Muscle layer of colon (tissue), 2 donors: Measurements from ENCODE around the gene MAN2C1.
"Not testable (repeated sequence)": the region's sequence is repeated elsewhere in the genome, so short reads cannot be mapped to it uniquely, and the experiment has no call there.

Source experiments
- H3K27ac ChIP-seq: one replicate; pipeline ENCODE4 v1.7.0; 2013; ENCODE audit warnings: low read depth, mild to moderate bottlenecking, low read length, moderate library complexity
- H3K27me3 ChIP-seq, 2 donors: one replicate each; pipeline ENCODE4 v1.7.0; 2013; ENCODE audit warnings: low read length in 2 of 2, mild to moderate bottlenecking in 2 of 2; ENCODE audit not compliant: insufficient read depth in 2 of 2, control insufficient read depth in 1 of 2
- H3K36me3 ChIP-seq: one replicate; pipeline ENCODE4 v1.7.0; 2013; ENCODE audit warnings: mild to moderate bottlenecking, low read length; ENCODE audit not compliant: insufficient read depth
- H3K4me1 ChIP-seq: one replicate; pipeline ENCODE4 v1.7.0; 2013; ENCODE audit warnings: mild to moderate bottlenecking, low read length; ENCODE audit not compliant: insufficient read depth
- H3K4me3 ChIP-seq, 2 donors: one replicate each; pipeline ENCODE4 v1.7.0; 2013; ENCODE audit warnings: low read length in 2 of 2, low read depth in 1 of 2, mild to moderate bottlenecking in 1 of 2, moderate library complexity in 1 of 2
- H3K9ac ChIP-seq: one replicate; pipeline ENCODE4 v1.7.0; 2013; ENCODE audit warnings: low read length
- H3K9me3 ChIP-seq: one replicate; pipeline ENCODE4 v1.7.0; 2013; ENCODE audit warnings: mild to moderate bottlenecking, low read length
- donor health status: abdominal sarcoma.
- donor health status: Adenocarcinoma of cecum.

Gene MAN2C1

DNA sequence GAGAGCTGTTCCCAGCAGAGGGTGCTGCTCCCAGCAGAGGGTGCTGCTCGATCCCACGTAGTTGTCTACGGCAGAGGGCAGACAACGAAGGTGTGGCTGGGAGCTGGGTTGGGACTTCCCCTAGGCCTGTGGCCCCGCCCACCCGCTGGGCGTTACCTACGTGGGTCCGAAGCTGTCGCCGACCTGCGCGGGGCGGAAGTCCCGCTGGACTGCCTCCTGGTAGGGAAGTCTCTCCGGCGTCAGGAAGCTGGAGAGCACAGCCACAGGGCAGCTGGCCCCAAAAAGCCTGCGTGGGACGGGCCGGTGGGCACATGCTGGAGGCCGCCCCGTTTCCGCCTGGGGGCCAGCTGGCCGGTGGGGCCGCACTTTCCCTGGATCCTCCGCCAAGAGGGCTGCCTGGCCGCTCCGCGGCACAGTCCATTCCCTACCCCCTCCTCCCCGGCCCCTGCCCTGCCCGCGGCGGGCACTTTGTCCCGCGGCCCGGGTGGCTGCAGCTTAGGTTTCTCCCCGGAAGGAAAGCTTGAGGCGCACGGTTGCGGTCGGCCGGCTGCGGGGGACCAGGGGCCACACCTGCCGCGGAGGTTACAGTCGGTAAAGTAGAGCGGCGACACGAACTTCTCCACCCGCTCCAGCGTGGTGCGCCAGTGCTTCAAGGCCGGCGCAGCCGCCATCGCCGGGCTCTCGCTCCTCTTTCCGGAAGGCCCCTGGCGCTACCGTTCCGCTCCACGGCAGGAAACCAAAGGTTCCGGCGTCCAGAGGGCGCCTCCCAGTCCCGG, at the start of gene MAN2C1:
TSS of gene MAN2C1 (minus strand) at position 695 of the 776 bp plus-strand sequence. CDS start at position 671, 24 bp downstream.
- H3K4me3 ChIP-seq, result peak within 1 kb of the TSS; percentile 75 to 98
- peaks cover 24% of the 10 kb centered on the region for H3K4me1 ChIP-seq
- no peaks in the 10 kb centered on the region for H3K9me3 ChIP-seq
- peak within 1 kb of the TSS; percentile 89 for H3K9ac ChIP-seq
- H3K27me3 ChIP-seq, result no peaks in the 10 kb centered on the region
- H3K27ac ChIP-seq, result peak within 1 kb of the TSS; percentile 93
- peaks cover 59% of the 10 kb centered on the region for H3K36me3 ChIP-seq

DNA sequence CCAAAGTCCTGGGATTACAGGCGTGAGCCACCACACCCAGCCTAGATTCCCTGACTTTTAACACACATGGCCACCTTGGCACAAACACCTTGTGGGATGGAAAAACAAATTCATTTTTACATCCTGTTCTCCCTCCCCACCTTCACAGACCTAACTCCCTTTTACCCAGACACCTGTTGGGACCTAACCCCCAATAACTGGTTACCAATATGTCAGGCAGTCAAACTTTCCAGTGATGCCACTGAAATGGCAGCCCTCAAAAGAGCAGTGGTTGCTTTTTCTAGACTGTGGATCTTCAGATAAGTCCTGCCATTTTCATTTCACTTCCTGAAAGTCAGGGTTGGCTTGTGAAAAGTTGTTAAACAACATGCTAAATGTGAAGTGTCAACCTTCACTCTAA, 48.2 kb upstream of the MAN2C1 start:
- H3K4me3 ChIP-seq, result no peak overlapping the region
- H3K4me1 ChIP-seq, result no peaks in the 10 kb centered on the region
- no peaks in the 10 kb centered on the region for H3K27me3 ChIP-seq
- no peak overlapping the region for H3K27ac ChIP-seq
- H3K36me3 ChIP-seq, result peaks cover 24% of the 10 kb centered on the region
- H3K9me3 ChIP-seq, result no peaks in the 10 kb centered on the region
- H3K9ac ChIP-seq, result no peak overlapping the region

DNA sequence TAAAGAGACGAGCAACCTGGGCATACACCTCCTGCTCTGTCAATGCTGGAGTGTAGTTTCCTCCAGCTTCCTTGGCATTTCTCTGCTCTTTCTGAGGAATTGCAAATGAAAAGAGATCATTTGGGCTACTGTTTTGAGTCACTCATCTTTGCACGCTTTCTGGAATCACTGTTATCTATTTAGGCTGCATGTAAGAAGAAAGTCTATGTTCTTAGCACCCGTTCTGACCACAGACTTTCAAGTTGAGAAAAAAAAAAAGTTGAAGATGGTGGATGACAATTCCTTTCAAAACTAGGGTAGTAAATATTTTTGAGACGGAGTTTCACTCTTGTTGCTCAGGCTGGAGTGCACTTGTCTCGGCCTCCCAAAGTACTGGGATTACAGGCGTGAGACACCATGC, 41.8 kb upstream of the MAN2C1 start:
- peaks cover 71% of the 10 kb centered on the region for H3K36me3 ChIP-seq
- H3K9ac ChIP-seq, result no peak overlapping the region

DNA sequence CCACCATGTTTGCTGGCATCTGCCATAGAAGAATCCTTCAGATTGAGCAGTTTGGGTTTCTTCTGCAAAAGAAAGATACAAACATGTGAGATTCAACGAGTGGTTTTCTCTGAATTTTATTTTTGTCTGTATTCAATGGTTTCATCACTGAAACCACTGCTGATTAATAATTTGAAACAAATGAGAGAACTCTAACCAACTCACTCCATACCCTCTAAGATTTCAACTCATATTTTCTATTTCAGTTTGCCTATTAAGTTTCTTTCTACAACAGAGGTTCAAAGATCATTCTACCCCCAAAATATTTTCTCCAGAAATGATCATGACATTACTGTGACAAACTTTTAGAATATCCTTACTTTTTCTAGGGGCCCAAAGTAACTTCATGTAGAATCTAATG, 38.7 kb upstream of the MAN2C1 start:
- no peak overlapping the region for H3K9ac ChIP-seq
- H3K4me1 ChIP-seq, result no peaks in the 10 kb centered on the region
- no peak overlapping the region for H3K4me3 ChIP-seq
- H3K36me3 ChIP-seq, result peaks cover 78% of the 10 kb centered on the region
- H3K27ac ChIP-seq, result no peak overlapping the region
- H3K27me3 ChIP-seq, result no peaks in the 10 kb centered on the region
- H3K9me3 ChIP-seq, result no peaks in the 10 kb centered on the region

More for the DNA sequence above, 41.8 kb upstream of the MAN2C1 start:
- Histone ChIP-seq H3K4me1 (no peaks in the 10 kb centered on the region), H3K4me3 (no peak overlapping the region), H3K9me3 (no peaks in the 10 kb centered on the region), H3K27ac (no peak overlapping the region), H3K27me3 (no peaks in the 10 kb centered on the region)

DNA sequence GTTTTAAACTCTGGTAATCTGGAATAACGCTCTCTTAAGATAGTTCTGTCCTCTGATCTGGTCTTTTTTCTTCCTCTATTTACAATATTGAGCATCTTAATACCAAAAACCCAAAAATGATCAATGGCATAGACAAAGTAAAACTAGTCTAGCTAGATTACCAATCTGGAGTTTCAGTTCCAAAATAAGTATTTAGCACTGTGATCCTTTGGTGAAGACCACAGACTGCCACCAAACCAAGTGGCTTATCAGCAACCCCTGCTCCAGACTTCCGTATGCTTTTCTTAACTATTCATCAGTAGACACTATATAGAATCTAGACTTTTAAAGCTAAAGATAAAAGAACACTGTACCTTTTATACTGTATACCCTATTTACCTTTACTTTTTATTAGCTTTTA, 35.5 kb upstream of the MAN2C1 start:
- no peak overlapping the region for H3K27ac ChIP-seq
- H3K9ac ChIP-seq, result no peak overlapping the region
- no peaks in the 10 kb centered on the region for H3K9me3 ChIP-seq
- H3K4me1 ChIP-seq, result no peaks in the 10 kb centered on the region
- peaks cover 61% of the 10 kb centered on the region for H3K36me3 ChIP-seq
- H3K4me3 ChIP-seq, result no peak overlapping the region
- no peaks in the 10 kb centered on the region for H3K27me3 ChIP-seq

DNA sequence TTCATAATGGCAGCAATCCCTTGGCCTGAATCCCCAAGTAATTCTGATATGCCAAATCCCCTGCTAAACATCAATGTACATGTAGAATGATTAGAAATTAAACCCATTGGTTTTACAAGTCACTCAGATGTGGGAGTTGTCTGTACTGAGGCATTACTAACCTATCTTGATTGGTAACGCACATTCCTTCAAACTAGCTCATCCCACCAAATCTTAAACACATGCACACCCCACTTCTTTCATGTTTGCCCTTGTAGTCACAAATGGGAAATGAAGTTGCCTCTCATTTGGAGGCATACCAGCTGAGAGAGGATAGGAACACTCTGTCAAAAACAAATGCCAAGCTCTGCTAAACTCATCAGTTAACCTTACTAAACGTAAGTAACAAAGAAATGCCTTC, 29.1 kb upstream of the MAN2C1 start:
- Histone ChIP-seq H3K9me3 (no peaks in the 10 kb centered on the region), H3K27me3 (no peaks in the 10 kb centered on the region), H3K4me1 (no peaks in the 10 kb centered on the region), H3K36me3 (peaks cover 61% of the 10 kb centered on the region), H3K9ac (no peak overlapping the region), H3K4me3 (no peak overlapping the region), H3K27ac (no peak overlapping the region)

DNA sequence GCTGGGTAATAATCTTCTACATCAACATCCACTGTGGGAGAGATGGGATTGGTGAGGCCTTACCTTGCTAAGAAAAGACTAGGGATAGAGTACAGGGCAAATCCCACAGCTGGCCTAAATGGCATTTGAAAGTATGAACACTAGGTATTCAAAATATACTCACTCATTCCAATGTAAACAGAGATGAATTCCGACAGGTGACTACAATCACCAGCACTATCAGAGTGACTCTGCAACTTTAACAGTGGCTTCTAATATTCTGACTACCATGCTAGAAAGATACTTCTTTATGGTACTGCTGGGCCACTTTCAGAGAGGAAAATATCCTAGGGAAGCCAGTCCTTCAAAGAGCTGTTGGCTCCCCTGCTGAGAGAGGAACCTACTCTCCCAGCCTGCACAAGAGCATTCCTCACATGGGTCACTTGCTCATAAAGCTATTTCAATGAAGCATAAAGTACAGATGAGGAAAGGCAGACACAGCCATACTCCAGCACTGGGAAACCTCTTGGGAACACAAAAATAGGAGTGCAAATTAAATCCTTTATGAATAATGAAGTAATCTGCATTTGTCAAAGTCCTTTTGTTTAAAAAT, 21.5 kb upstream of the MAN2C1 start:
- Histone ChIP-seq H3K4me1 (peaks cover 24% of the 10 kb centered on the region), H3K9ac (no peak overlapping the region), H3K27me3 (no peaks in the 10 kb centered on the region), H3K36me3 (peaks cover 83% of the 10 kb centered on the region), H3K9me3 (no peaks in the 10 kb centered on the region), H3K4me3 (no peak overlapping the region), H3K27ac (no peak overlapping the region)

DNA sequence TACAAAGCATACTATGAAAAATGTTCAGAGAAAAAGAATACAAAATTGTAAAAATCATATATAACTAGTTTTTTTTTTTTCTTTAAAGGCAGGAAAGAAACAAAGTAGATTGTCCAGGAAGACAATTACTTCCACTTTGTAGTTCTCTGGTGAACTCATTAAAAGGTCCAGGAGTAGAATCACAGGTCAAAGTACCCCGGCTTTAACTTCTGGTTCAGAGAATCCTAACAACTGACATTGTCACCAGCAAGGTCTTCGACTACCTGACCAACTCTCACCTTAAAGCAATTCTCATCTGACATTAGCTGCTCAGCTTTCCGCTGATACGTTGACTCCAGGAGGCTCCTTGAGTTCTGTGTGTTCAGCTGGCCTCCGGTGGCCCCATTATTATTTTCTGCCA, 15.6 kb upstream of the MAN2C1 start:
- H3K9me3 ChIP-seq, H3K27me3 ChIP-seq, H3K4me1 ChIP-seq, H3K27ac ChIP-seq, H3K4me3 ChIP-seq, H3K9ac ChIP-seq: not testable (repeated sequence)
- peaks cover 68% of the 10 kb centered on the region for H3K36me3 ChIP-seq

DNA sequence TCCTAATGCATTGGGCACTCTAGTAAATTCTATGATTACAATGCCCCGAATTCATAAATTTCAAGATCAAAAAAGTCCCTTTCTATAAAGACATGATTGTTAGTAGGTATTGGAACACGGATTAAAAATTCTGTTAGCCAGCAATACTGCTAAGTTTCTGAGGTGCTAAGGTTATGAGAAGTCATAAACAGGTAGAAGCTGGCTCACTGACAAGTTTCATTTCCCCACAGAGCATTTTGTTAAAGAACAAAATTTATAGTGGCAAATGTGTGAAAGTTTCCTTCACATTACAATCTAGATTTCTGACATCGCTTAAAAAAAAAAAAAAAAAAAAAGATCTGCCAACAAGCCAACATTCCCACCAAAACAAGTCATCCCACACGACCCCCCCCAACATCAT, 12.4 kb upstream of the MAN2C1 start:
- H3K36me3 ChIP-seq, result peaks cover 49% of the 10 kb centered on the region
- H3K27ac ChIP-seq, result no peak overlapping the region
- no peaks in the 10 kb centered on the region for H3K27me3 ChIP-seq
- H3K9ac ChIP-seq, result no peak overlapping the region
- H3K9me3 ChIP-seq, result no peaks in the 10 kb centered on the region
- H3K4me3 ChIP-seq, result no peak overlapping the region
- no peaks in the 10 kb centered on the region for H3K4me1 ChIP-seq

DNA sequence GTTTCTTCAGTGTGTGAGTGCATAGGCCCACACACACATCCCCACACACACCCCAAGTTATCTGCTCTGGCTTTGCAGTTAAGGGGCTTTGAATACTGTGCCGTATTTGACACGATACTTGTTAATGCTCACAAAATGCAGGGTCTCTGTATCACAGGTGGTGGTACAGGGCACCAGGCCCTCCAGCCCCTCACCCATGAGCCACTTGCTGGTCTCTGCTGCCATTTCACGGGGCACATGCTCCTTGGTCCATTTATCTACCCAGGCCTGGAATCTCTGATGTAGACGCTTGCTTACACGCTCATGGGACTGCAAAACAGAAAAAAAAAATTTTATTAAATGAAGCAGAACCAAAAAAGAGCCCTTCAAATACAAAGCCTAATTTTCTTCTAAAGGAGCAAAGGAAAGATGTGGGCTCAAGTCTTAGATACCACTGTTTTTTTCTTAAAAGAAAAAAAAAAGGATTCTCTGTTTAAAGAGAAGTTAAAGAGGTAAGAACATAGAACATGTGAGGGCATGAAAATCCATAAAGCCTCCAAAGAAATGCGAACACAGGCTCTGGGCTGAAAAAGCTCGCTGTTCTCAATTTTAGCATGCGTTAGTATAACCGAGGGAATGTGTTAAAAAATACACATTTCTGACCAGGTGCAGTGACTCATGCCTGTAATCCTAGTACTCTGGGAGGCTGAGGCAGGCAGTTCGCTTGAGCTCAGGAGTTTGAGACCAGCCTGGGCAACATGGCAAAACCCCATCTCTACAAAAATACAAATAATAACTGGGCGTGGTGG, 3.7 kb upstream of the MAN2C1 start:
- Histone ChIP-seq H3K9me3 (no peaks in the 10 kb centered on the region), H3K4me3 (no peak overlapping the region), H3K27ac (no peak overlapping the region), H3K4me1 (peaks cover 20% of the 10 kb centered on the region), H3K9ac (no peak overlapping the region), H3K27me3 (no peaks in the 10 kb centered on the region), H3K36me3 (peaks cover 58% of the 10 kb centered on the region)

DNA sequence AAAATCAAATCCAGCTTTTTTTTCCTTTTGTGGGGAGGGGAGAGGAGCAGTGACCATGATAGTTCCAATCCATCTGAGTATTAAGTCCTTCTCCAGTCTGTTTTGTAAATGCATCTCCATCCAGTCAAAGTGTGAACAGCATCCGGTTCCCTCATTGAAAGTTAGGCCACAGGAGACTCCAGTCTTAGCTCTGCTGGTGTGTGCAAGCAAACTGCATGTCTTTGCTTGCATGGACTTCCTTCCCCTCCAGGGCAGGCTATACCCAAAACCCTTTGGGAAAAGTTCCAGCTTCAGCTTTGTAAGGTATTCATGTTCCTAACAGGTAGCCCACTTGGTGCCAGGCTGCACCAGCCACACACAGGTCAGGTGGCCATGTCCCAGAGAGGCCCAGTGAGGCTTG, 3.1 kb upstream of the MAN2C1 start:
- no peak overlapping the region for H3K9ac ChIP-seq
- H3K27ac ChIP-seq, result no peak overlapping the region
- H3K4me1 ChIP-seq, result peaks cover 24% of the 10 kb centered on the region
- H3K27me3 ChIP-seq, result no peaks in the 10 kb centered on the region
- no peak overlapping the region for H3K4me3 ChIP-seq
- H3K36me3 ChIP-seq, result peaks cover 64% of the 10 kb centered on the region
- no peaks in the 10 kb centered on the region for H3K9me3 ChIP-seq
